Transverse colon (tissue), 3 donors: ENCODE measurements around the gene STARD10.

ENCODE experiments used
- EP300 ChIP-seq: sonication (generic); formaldehyde crosslinking; IDR thresholded peaks from one replicate; pipeline ENCODE4 v1.6.1; 2017; ENCODE audit warnings: antibody characterized with exemption, low read depth
- POLR2A ChIP-seq: fragments of 450-650 bp; IDR thresholded peaks from one replicate; pipeline ENCODE4 v1.6.1; 2016; ENCODE audit warnings: antibody characterized with exemption, mild to moderate bottlenecking, moderate library complexity
- TF ChIP-seq, protein P1 (sequence below), 5 experiments: fragments of 200-600 bp in 3 of 5; fragments of 450-650 bp in 2 of 5; sonication (generic) in 3 of 5; IDR thresholded peaks; 1 replicate in 2 of 5; 2 replicates in 3 of 5; pipeline ENCODE4 v1.5.1; 2016 to 2017; ENCODE audit warnings: antibody characterized with exemption in 5 of 5, inconsistent platforms in 3 of 5, mild to moderate bottlenecking in 2 of 5, moderate library complexity in 1 of 5

DNA sequence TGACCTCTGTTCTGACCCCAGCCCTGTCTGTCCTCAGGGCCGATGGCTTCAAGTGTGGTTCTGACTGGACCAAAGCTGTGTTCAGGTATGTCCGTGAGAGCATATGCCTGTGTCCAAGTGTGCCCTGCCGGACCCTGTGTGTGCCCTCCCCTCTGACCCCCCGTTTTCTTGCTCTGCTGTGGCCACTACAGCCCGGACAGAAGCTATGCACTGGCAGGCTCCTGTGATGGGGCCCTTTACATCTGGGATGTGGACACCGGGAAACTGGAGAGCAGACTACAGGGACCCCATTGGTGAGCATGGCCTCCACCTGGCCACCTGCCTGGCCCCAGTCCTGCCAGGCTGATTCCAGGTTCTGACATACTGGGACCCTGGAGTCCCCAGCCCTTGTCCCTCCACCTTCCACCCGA lies 34.9 kb upstream of the STARD10 start:
- TF ChIP-seq, protein P1, sequence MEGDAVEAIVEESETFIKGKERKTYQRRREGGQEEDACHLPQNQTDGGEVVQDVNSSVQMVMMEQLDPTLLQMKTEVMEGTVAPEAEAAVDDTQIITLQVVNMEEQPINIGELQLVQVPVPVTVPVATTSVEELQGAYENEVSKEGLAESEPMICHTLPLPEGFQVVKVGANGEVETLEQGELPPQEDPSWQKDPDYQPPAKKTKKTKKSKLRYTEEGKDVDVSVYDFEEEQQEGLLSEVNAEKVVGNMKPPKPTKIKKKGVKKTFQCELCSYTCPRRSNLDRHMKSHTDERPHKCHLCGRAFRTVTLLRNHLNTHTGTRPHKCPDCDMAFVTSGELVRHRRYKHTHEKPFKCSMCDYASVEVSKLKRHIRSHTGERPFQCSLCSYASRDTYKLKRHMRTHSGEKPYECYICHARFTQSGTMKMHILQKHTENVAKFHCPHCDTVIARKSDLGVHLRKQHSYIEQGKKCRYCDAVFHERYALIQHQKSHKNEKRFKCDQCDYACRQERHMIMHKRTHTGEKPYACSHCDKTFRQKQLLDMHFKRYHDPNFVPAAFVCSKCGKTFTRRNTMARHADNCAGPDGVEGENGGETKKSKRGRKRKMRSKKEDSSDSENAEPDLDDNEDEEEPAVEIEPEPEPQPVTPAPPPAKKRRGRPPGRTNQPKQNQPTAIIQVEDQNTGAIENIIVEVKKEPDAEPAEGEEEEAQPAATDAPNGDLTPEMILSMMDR (IDR thresholded peaks at IDR 0.05), result no peak
- TF ChIP-seq EP300, result no peak
- TF ChIP-seq POLR2A, result no peak
